ENCODE data around the gene MAN1A1. TPM values are rescaled to one million over a fixed set of nuclear protein-coding genes. Genes with fewer than 3 reads are reported as not detected.

MAN1A1 gene
- total RNA-seq, 4 donors from 2014 or later: 17.8 to 34.7 (median 29.9) TPM

DNA sequence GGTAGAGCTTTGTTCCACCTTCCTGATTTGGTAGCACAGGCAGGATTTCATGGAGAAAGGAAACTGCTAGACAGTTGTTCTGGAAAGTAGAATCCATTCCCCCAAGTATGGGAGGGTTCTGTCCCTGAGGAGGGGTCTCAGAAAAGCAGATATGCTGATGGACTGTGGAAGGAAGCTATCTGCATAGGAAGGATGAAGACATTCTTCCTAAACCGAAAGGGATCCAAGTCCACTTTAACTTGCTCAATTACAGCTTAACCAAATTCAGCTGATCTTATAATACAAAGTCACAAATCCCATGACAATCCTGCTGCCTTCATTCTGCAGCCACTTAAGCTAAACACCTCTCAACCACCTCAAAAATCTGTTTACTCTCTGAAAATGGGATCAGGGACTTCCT lies 2.6 kb downstream of the MAN1A1 start:
- 32% methylated on average over 1 of the region's 1 CpG for WGBS
- H3K4me3 ChIP-seq: peak overlapping the region; percentile 89

GRCh38 chr6:119346450-119346849 lies 3.1 kb downstream of the MAN1A1 start:
- Histone ChIP-seq H3K4me1 (peaks cover 28% of the 10 kb centered on the region), H3K27me3 (no peaks in the 10 kb centered on the region), H3K27ac (peak overlapping the region; percentile 20), H3K36me3 (no peaks in the 10 kb centered on the region), H3K4me3 (peak overlapping the region; percentile 89), H3K9me3 (no peaks in the 10 kb centered on the region)
- DNase-seq (ENCODE audit: low spot score in 2 of 2): no peak
- 67% methylated on average over 8 of the region's 8 CpGs for WGBS
- no peak for TF ChIP-seq POLR2A (IDR thresholded peaks at IDR 0.05)
- no peak for TF ChIP-seq POLR2AphosphoS5 (IDR thresholded peaks at IDR 0.05)
- TF ChIP-seq, protein P1, sequence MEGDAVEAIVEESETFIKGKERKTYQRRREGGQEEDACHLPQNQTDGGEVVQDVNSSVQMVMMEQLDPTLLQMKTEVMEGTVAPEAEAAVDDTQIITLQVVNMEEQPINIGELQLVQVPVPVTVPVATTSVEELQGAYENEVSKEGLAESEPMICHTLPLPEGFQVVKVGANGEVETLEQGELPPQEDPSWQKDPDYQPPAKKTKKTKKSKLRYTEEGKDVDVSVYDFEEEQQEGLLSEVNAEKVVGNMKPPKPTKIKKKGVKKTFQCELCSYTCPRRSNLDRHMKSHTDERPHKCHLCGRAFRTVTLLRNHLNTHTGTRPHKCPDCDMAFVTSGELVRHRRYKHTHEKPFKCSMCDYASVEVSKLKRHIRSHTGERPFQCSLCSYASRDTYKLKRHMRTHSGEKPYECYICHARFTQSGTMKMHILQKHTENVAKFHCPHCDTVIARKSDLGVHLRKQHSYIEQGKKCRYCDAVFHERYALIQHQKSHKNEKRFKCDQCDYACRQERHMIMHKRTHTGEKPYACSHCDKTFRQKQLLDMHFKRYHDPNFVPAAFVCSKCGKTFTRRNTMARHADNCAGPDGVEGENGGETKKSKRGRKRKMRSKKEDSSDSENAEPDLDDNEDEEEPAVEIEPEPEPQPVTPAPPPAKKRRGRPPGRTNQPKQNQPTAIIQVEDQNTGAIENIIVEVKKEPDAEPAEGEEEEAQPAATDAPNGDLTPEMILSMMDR (IDR thresholded peaks at IDR 0.05): no peak
- TF ChIP-seq EP300 (IDR thresholded peaks at IDR 0.05): no peak

More for the DNA sequence above, 2.6 kb downstream of the MAN1A1 start:
- no peak for TF ChIP-seq EP300 (IDR thresholded peaks at IDR 0.05)
- TF ChIP-seq, protein P1 (IDR thresholded peaks at IDR 0.05): no peak
- TF ChIP-seq POLR2A (IDR thresholded peaks at IDR 0.05): no peak
- TF ChIP-seq POLR2AphosphoS5 (IDR thresholded peaks at IDR 0.05): no peak
- Histone ChIP-seq H3K36me3 (no peaks in the 10 kb centered on the region), H3K27ac (peak overlapping the region; percentile 20), H3K4me1 (peaks cover 25% of the 10 kb centered on the region), H3K9me3 (no peaks in the 10 kb centered on the region), H3K27me3 (no peaks in the 10 kb centered on the region)
- DNase-seq (ENCODE audit: low spot score in 2 of 2): no peak

DNA sequence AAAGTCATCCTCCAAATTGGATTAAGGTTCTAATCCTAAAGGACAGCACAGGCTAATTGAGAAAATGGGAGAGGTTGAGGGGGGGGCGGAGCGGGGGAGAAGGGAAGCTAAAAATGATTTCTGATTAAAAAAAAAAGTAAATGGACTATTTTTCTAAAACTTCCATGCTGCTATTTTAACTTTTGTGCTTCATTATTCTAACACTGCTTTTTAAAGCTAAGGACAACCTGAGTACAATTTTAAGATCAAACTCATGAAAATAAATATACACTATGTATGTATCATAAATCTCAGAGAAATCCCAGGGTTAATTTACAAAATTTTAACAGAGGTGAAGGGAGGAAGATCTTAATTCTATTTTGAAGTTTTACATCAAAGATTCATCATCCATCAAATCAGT lies 4.4 kb downstream of the MAN1A1 start:
- no peaks in the 10 kb centered on the region for H3K9me3 ChIP-seq
- H3K4me3 ChIP-seq: peak overlapping the region; percentile 89
- peaks cover 31% of the 10 kb centered on the region for H3K4me1 ChIP-seq
- H3K27me3 ChIP-seq: no peaks in the 10 kb centered on the region
- H3K27ac ChIP-seq: no peak overlapping the region
- TF ChIP-seq POLR2AphosphoS5 (IDR thresholded peaks at IDR 0.05): no peak
- TF ChIP-seq, protein P1 (IDR thresholded peaks at IDR 0.05): no peak
- no peak for TF ChIP-seq EP300 (IDR thresholded peaks at IDR 0.05)
- no peak for TF ChIP-seq POLR2A (IDR thresholded peaks at IDR 0.05)
- WGBS: 47% methylated on average over 2 of the region's 2 CpGs
- H3K36me3 ChIP-seq: no peaks in the 10 kb centered on the region
- DNase-seq (ENCODE audit: low spot score in 2 of 2): no peak

- Histone ChIP-seq H3K9me3 (no peaks in the 10 kb centered on the region), H3K27ac (no peak overlapping the region), H3K36me3 (no peaks in the 10 kb centered on the region), H3K27me3 (no peaks in the 10 kb centered on the region), H3K4me3 (peak overlapping the region; percentile 89), H3K4me1 (peaks cover 31% of the 10 kb centered on the region)
- WGBS: 64% methylated on average over 1 of the region's 1 CpG
- TF ChIP-seq POLR2A (IDR thresholded peaks at IDR 0.05) (no peak), POLR2AphosphoS5 (IDR thresholded peaks at IDR 0.05) (no peak), EP300 (IDR thresholded peaks at IDR 0.05) (no peak)
- TF ChIP-seq, protein P1 (IDR thresholded peaks at IDR 0.05): no peak
- no peak for DNase-seq (ENCODE audit: low spot score in 2 of 2)
Measured at GRCh38 chr6:119344306-119344705, 5.3 kb downstream of the MAN1A1 start.

DNA sequence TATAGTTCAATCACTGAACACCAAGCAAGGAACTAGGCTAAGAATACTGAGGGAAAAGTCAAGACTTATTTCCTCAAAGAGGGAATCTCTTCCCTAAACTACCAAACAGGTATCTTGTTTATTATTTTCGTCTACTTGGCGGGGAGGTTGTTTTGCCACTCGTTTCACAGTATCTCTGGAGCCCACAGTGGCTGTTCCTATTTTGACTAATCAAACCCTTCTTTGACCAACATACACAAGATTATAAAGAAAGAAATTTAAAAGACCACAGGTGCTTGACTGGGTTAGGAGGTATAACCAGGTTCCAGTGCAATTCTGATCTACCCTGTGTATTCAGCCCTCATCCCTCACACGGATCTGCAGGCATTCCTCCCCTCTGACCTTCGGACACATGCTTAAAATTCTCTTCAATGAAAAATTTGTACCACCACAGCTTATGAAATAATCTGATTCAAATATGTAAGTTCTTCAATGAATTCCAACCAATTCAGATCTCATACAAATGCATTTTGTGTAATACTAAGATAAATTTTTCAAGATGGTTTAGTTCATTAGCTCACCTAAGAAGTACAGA lies 5.9 kb downstream of the MAN1A1 start:
- no peaks in the 10 kb centered on the region for H3K36me3 ChIP-seq
- H3K4me1 ChIP-seq: peaks cover 31% of the 10 kb centered on the region
- no peak overlapping the region for H3K27ac ChIP-seq
- TF ChIP-seq EP300 (IDR thresholded peaks at IDR 0.05): no peak
- no peak for TF ChIP-seq POLR2AphosphoS5 (IDR thresholded peaks at IDR 0.05)
- H3K4me3 ChIP-seq: peak overlapping the region; percentile 89
- H3K9me3 ChIP-seq: no peaks in the 10 kb centered on the region
- 89% methylated on average over 5 of the region's 5 CpGs for WGBS
- H3K27me3 ChIP-seq: no peaks in the 10 kb centered on the region
- no peak for DNase-seq (ENCODE audit: low spot score in 2 of 2)

DNA sequence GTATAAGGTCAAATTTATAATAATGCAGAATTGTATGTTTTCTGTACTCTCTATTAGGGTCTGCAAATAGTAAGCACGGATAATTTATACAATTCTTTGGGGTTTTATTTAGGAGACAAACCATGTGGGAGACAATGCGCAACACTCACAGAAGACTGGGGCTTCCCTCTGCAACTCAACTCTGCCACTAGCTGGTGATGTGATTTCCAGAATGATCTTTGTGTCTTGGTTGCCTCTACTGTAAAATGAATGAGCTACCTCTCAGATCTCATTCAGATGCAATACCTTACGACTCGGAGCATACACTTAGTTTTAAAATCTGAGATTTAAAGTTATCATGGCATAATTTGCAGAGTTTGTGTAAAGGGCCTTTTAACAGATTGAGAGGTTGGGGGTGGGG lies 6.4 kb downstream of the MAN1A1 start:
- Histone ChIP-seq H3K4me1 (peaks cover 29% of the 10 kb centered on the region), H3K27ac (no peak overlapping the region), H3K9me3 (no peaks in the 10 kb centered on the region), H3K27me3 (no peaks in the 10 kb centered on the region), H3K4me3 (peak overlapping the region; percentile 89), H3K36me3 (no peaks in the 10 kb centered on the region)
- TF ChIP-seq POLR2A (IDR thresholded peaks at IDR 0.05): no peak
- no peak for TF ChIP-seq EP300 (IDR thresholded peaks at IDR 0.05)
- TF ChIP-seq, protein P1 (IDR thresholded peaks at IDR 0.05): no peak
- TF ChIP-seq POLR2AphosphoS5 (IDR thresholded peaks at IDR 0.05): no peak
- no peak for DNase-seq (ENCODE audit: low spot score in 2 of 2)
- WGBS: 89% methylated on average over 4 of the region's 4 CpGs

Measured in suprapubic skin (tissue), 4 donors.